Fibroblast of skin of back (primary cell): ENCODE results near the gene RPL18A.
A peak's percentile ranks its signal among the peaks of the same experiment; 100 is the strongest.
"Not testable (repeated sequence)": the region's sequence is repeated elsewhere in the genome, so short reads cannot be mapped to it uniquely, and the experiment has no call there.

Experiments
- DNase-seq: peaks from one replicate; pipeline ENCODE4 v3.0.0-alpha.2; 2013

RPL18A gene

GRCh38 chr19:17866964-17867486, 7.3 kb downstream of the RPL18A start:
- no peak for DNase-seq

- no peak for DNase-seq
Observed at GRCh38 chr19:17868669-17869068, 9.0 kb downstream of the RPL18A start.

GRCh38 chr19:17869114-17869608, 9.5 kb downstream of the RPL18A start:
- no peak for DNase-seq

- DNase-seq: no peak
Observed at GRCh38 chr19:17871032-17871877, 11.5 kb downstream of the RPL18A start.

GRCh38 chr19:17871878-17872250, 12.2 kb downstream of the RPL18A start, which contains the start of gene SLC5A5:
TSS of gene SLC5A5 (plus strand) at chr19:17871945. CDS start at chr19:17872320, 375 bp downstream.
- no peak for DNase-seq

GRCh38 chr19:17872251-17873001, 12.7 kb downstream of the RPL18A start:
- no peak for DNase-seq

GRCh38 chr19:17873786-17874757, 14.4 kb downstream of the RPL18A start:
- peak; percentile 22 for DNase-seq

- no peak for DNase-seq
Observed at GRCh38 chr19:17874758-17875135, 15.0 kb downstream of the RPL18A start.

GRCh38 chr19:17877696-17878095, 18.0 kb downstream of the RPL18A start:
- DNase-seq: no peak

GRCh38 chr19:17879466-17879865, 19.8 kb downstream of the RPL18A start:
- DNase-seq: no peak

- no peak for DNase-seq
Observed at GRCh38 chr19:17881701-17882100, 22.0 kb downstream of the RPL18A start.

- no peak for DNase-seq
Observed at GRCh38 chr19:17883627-17884410, 24.1 kb downstream of the RPL18A start.

- DNase-seq: no peak
Observed at GRCh38 chr19:17886515-17886914, 26.8 kb downstream of the RPL18A start.

GRCh38 chr19:17887221-17887620, 27.5 kb downstream of the RPL18A start:
- not testable (repeated sequence) for DNase-seq

- DNase-seq: no peak
Observed at GRCh38 chr19:17888260-17888659, 28.6 kb downstream of the RPL18A start.

GRCh38 chr19:17889609-17890214, 30.0 kb downstream of the RPL18A start:
- peak; percentile 46 for DNase-seq

GRCh38 chr19:17893766-17894165, 34.1 kb downstream of the RPL18A start:
- DNase-seq: no peak

- peak; percentile 45 for DNase-seq
Observed at GRCh38 chr19:17902701-17903100, 43.0 kb downstream of the RPL18A start.

GRCh38 chr19:17908244-17908643, 48.5 kb downstream of the RPL18A start:
- DNase-seq: no peak

- no peak for DNase-seq
Observed at GRCh38 chr19:17909003-17909732, 49.5 kb downstream of the RPL18A start.
